ENCODE data around the gene AFAP1L2. TPM values are rescaled to one million over a fixed set of nuclear protein-coding genes. Genes with fewer than 3 reads are reported as not detected.
A peak's percentile ranks its signal among the peaks of the same experiment; 100 is the strongest.

The AFAP1L2 gene
- polyA plus RNA-seq, 3 donors = 0.01 to 0.43 TPM; not detected in 1

- DNase-seq = no peak
- Mint-ChIP-seq H3K27ac (no peak overlapping the region), H3K4me1 (peaks cover 2% of the 10 kb centered on the region), H3K4me3 (no peak overlapping the region), H3K9me3 (peaks cover 0 to 3% (median 0%) of the 10 kb centered on the region in 7 donors), H3K36me3 (no peaks in the 10 kb centered on the region), H3K27me3 (ENCODE audit: low read depth in 3 of 3) (peaks cover 0 to 4% (median 2%) of the 10 kb centered on the region in 3 donors)
- H3K4me2 ChIP-seq (replicated peaks; ENCODE audit: extremely low read depth, low read length, poor library complexity, severe bottlenecking) = no peak overlapping the region
- no peak overlapping the region for H3K4me3 ChIP-seq (replicated peaks in 1 of 3; ENCODE audit: low read depth in 2 of 3, low read length in 3 of 3)
- H3K27me3 ChIP-seq (ENCODE audit: control insufficient read depth in 2 of 2, insufficient read depth in 2 of 2, low read length in 2 of 2) = no peaks in the 10 kb centered on the region
- intact Hi-C loops (cut with micrococcal nuclease) = no loop called here
- H3K27ac ChIP-seq (ENCODE audit: low read depth in 1 of 2, low read length in 2 of 2) = no peak overlapping the region
- no peak overlapping the region for H3K9ac ChIP-seq (ENCODE audit: insufficient read depth, low read length, poor library complexity, severe bottlenecking)
- no peaks in the 10 kb centered on the region for H4K20me1 ChIP-seq (ENCODE audit: insufficient read depth, low read length)
- no peak for TF ChIP-seq CTCF (IDR thresholded peaks at IDR 0.05)
- H2AFZ ChIP-seq (ENCODE audit: insufficient read depth, low read depth, low read length, poor library complexity, severe bottlenecking) = no peak overlapping the region
- H3K4me1 ChIP-seq (ENCODE audit: control insufficient read depth in 1 of 2, insufficient read depth in 2 of 2, low read length in 2 of 2) = no peaks in the 10 kb centered on the region
- H3K36me3 ChIP-seq (replicated peaks in 1 of 2; ENCODE audit: control insufficient read depth in 1 of 2, insufficient read depth in 2 of 2, low read length in 2 of 2) = no peaks in the 10 kb centered on the region
- no peaks in the 10 kb centered on the region for H3K9me3 ChIP-seq (replicated peaks in 1 of 2; ENCODE audit: control insufficient read depth in 1 of 2, insufficient read depth in 1 of 2, low read length in 2 of 2)
- WGBS (ENCODE audit: insufficient coverage) = 77% methylated on average over 5 of the region's 7 CpGs
- no peaks in the 10 kb centered on the region for H3K79me2 ChIP-seq (ENCODE audit: insufficient read depth, low read length)
Observed at GRCh38 chr10:114281006-114281405, 123.3 kb downstream of the AFAP1L2 start.

- no peaks in the 10 kb centered on the region for H3K36me3 Mint-ChIP-seq
- no peak overlapping the region for H3K9ac ChIP-seq (ENCODE audit: insufficient read depth, low read length, poor library complexity, severe bottlenecking)
- H3K4me1 ChIP-seq (ENCODE audit: control insufficient read depth in 1 of 2, insufficient read depth in 2 of 2, low read length in 2 of 2) = no peaks in the 10 kb centered on the region
- no peak overlapping the region for H3K4me3 Mint-ChIP-seq
- H4K20me1 ChIP-seq (ENCODE audit: insufficient read depth, low read length) = no peaks in the 10 kb centered on the region
- H3K4me2 ChIP-seq (replicated peaks; ENCODE audit: extremely low read depth, low read length, poor library complexity, severe bottlenecking) = no peak overlapping the region
- no peak for DNase-seq
- H3K4me1 Mint-ChIP-seq = peaks cover 2% of the 10 kb centered on the region
- TF ChIP-seq CTCF (IDR thresholded peaks at IDR 0.05) = no peak
- no peak overlapping the region for H3K4me3 ChIP-seq (replicated peaks in 1 of 3; ENCODE audit: low read depth in 2 of 3, low read length in 3 of 3)
- H3K27ac ChIP-seq (ENCODE audit: low read depth in 1 of 2, low read length in 2 of 2) = no peak overlapping the region
- no peaks in the 10 kb centered on the region for H3K79me2 ChIP-seq (ENCODE audit: insufficient read depth, low read length)
- no peaks in the 10 kb centered on the region for H3K27me3 ChIP-seq (ENCODE audit: control insufficient read depth in 2 of 2, insufficient read depth in 2 of 2, low read length in 2 of 2)
- H3K36me3 ChIP-seq (replicated peaks in 1 of 2; ENCODE audit: control insufficient read depth in 1 of 2, insufficient read depth in 2 of 2, low read length in 2 of 2) = no peaks in the 10 kb centered on the region
- H3K9me3 ChIP-seq (replicated peaks in 1 of 2; ENCODE audit: control insufficient read depth in 1 of 2, insufficient read depth in 1 of 2, low read length in 2 of 2) = no peaks in the 10 kb centered on the region
- WGBS (ENCODE audit: insufficient coverage) = 90% methylated on average over 5 of the region's 8 CpGs
- peaks cover 0 to 4% (median 2%) of the 10 kb centered on the region in 3 donors for H3K27me3 Mint-ChIP-seq (ENCODE audit: low read depth in 3 of 3)
- intact Hi-C loops (cut with micrococcal nuclease) = no loop called here
- H2AFZ ChIP-seq (ENCODE audit: insufficient read depth, low read depth, low read length, poor library complexity, severe bottlenecking) = no peak overlapping the region
- H3K27ac Mint-ChIP-seq = peak overlapping the region in 1 of 7 donors; percentile 36
- H3K9me3 Mint-ChIP-seq = peaks cover 0 to 3% (median 0%) of the 10 kb centered on the region in 7 donors
Observed at GRCh38 chr10:114279901-114280644, 124.2 kb downstream of the AFAP1L2 start.
